HepG2 (cell line): ENCODE measurements around the gene ZBP1. TPM values are rescaled to one million over a fixed set of nuclear protein-coding genes. Genes with fewer than 3 reads are reported as not detected.

Source experiments
- ATAC-seq: fragments of 200-7000 bp; cut with Tn5 transposase; 3 replicates; pipeline ENCODE4 v1.9.1; 2020; ENCODE audit warnings: mild to moderate bottlenecking, moderate library complexity
- BruUV-seq: library from RNA; stranded (reverse); fragments of 400-500 nt; replicated peaks from 2 replicates; lab custom pipeline; 2021; lab: Mats Ljungman, UMichigan
- CTCF ChIA-PET: fragments of 300-600 bp; formaldehyde crosslinking; extraction: SDS; loops from one replicate; lab custom pipeline; 2021; ENCODE audit warnings: low total read pairs, inconsistent platforms, low intra/inter-chr PET ratio; lab: Yijun Ruan, JAX
- POLR2A ChIA-PET: fragments of 350-600 bp; sonication (Branson Sonifier 250); formaldehyde crosslinking; loops from one replicate; lab custom pipeline; 2020; ENCODE audit warnings: antibody characterized with exemption, inconsistent platforms; lab: Yijun Ruan, JAX
- DNase-seq: peaks from one replicate; pipeline ENCODE4 v3.0.0-alpha.2; 2015; ENCODE audit warnings: low spot score
- FAIRE-seq: peaks from 3 replicates; lab custom pipeline; 2011; peaks lifted over from hg19 to GRCh38; lab: Jason Lieb, UNC
- H2AFZ ChIP-seq: one replicate; pipeline ENCODE4 v1.6.1; 2011; ENCODE audit warnings: low read length, inconsistent platforms
- H3K27ac ChIP-seq: fragments of 300-600 bp; 3 replicates; pipeline ENCODE4 v1.8.0; 2011; ENCODE audit warnings: mixed run types, mild to moderate bottlenecking, mixed read lengths, low read length, inconsistent platforms; ENCODE audit not compliant: insufficient read depth; ENCODE audit errors: extremely low read length
- H3K27me3 ChIP-seq, 2 experiments: fragments of 200-600 bp in 1 of 2; 2 replicates in 1 of 2; 3 replicates in 1 of 2; pipeline versions ENCODE4 v1.6.0 to v1.8.0; 2011; ENCODE audit warnings: low read length in 2 of 2, mild to moderate bottlenecking in 2 of 2, moderate library complexity in 2 of 2, inconsistent platforms in 1 of 2; ENCODE audit not compliant: insufficient read depth in 2 of 2, control insufficient read depth in 1 of 2
- H3K36me3 ChIP-seq, 2 experiments: fragments of 200-600 bp in 1 of 2; replicated peaks in 1 of 2; 2 replicates in 1 of 2; 3 replicates in 1 of 2; pipeline versions ENCODE4 v1.5.1 to v1.8.0; 2011; ENCODE audit warnings: low read length in 2 of 2, inconsistent platforms in 1 of 2; ENCODE audit not compliant: insufficient read depth in 2 of 2, control insufficient read depth in 1 of 2
- H3K4me1 ChIP-seq: 2 replicates; pipeline ENCODE4 v1.5.1; 2012; ENCODE audit warnings: low read length, inconsistent platforms; ENCODE audit not compliant: insufficient read depth
- H3K4me2 ChIP-seq: 2 replicates; pipeline ENCODE4 v1.6.0; 2011; ENCODE audit warnings: low read depth, low read length, inconsistent platforms
- H3K4me3 ChIP-seq, 3 experiments: fragments of 200-600 bp in 1 of 3; sonication (generic), shearing (Covaris generic) in 1 of 3; replicated peaks in 1 of 3; 2 replicates each; pipeline ENCODE4 v1.5.1; 2011 to 2016; ENCODE audit warnings: low read length in 3 of 3, inconsistent platforms in 2 of 3, low read depth in 2 of 3, mild to moderate bottlenecking in 2 of 3, control low read depth in 1 of 3, mixed read lengths in 1 of 3; ENCODE audit not compliant: insufficient read depth in 1 of 3
- H3K79me2 ChIP-seq: one replicate; pipeline ENCODE4 v1.6.1; 2011; ENCODE audit warnings: low read length, inconsistent platforms; ENCODE audit not compliant: insufficient read depth
- H3K9ac ChIP-seq: 2 replicates; pipeline ENCODE4 v1.6.0; 2011; ENCODE audit warnings: mild to moderate bottlenecking, low read depth, low read length, inconsistent platforms; ENCODE audit not compliant: insufficient read depth
- H3K9me3 ChIP-seq: 2 replicates; pipeline ENCODE4 v1.5.1; 2012; ENCODE audit warnings: mild to moderate bottlenecking, low read length
- H4K20me1 ChIP-seq: 2 replicates; pipeline ENCODE4 v1.6.0; 2011; ENCODE audit warnings: inconsistent platforms, mild to moderate bottlenecking, low read length, moderate library complexity; ENCODE audit not compliant: insufficient read depth
- CHD4 ChIP-seq: fragments of 200-600 bp; sonication (generic); IDR thresholded peaks from 2 replicates; pipeline ENCODE4 v1.7.0; 2017; ENCODE audit warnings: mild to moderate bottlenecking, low read length, borderline replicate concordance
- FUBP1 ChIP-seq: sonication (generic); formaldehyde crosslinking; IDR thresholded peaks from 2 replicates; pipeline ENCODE4 v1.5.1; 2020; ENCODE audit warnings: missing genetic modification reagents, mild to moderate bottlenecking, borderline replicate concordance
- MBD4 ChIP-seq: IDR thresholded peaks from 2 replicates; pipeline ENCODE4 v1.6.1; 2012; ENCODE audit warnings: low read length, inconsistent platforms, borderline replicate concordance
- MXI1 ChIP-seq: IDR thresholded peaks from 3 replicates; pipeline ENCODE4 v1.6.1; 2012; ENCODE audit warnings: low read depth, low read length, inconsistent platforms, borderline replicate concordance
- NCOR1 ChIP-seq: fragments of 200-600 bp; sonication (generic); IDR thresholded peaks from 2 replicates; pipeline ENCODE4 v1.7.0; 2017; ENCODE audit warnings: antibody characterized with exemption, low read length, borderline replicate concordance
- NFIC ChIP-seq: IDR thresholded peaks from 2 replicates; pipeline ENCODE4 v1.6.1; 2012; ENCODE audit warnings: mild to moderate bottlenecking, low read length, inconsistent platforms
- PHF20 ChIP-seq: sonication (generic); formaldehyde crosslinking; IDR thresholded peaks from 2 replicates; pipeline ENCODE4 v1.5.0; 2020; ENCODE audit warnings: mild to moderate bottlenecking, missing genetic modification reagents
- TMF1 ChIP-seq: sonication (generic); formaldehyde crosslinking; IDR thresholded peaks from 2 replicates; pipeline ENCODE4 v1.8.1; 2022; ENCODE audit warnings: low read depth, missing genetic modification reagents
- ZFP37 ChIP-seq: sonication (generic); formaldehyde crosslinking; IDR thresholded peaks from 2 replicates; pipeline ENCODE4 v1.4.0; 2020; ENCODE audit warnings: missing genetic modification reagents, borderline replicate concordance
- ZNF121 ChIP-seq: sonication (generic); formaldehyde crosslinking; IDR thresholded peaks from 2 replicates; pipeline ENCODE4 v1.5.0; 2020; ENCODE audit warnings: mild to moderate bottlenecking, missing genetic modification reagents
- ZNF674 ChIP-seq: sonication (generic); formaldehyde crosslinking; IDR thresholded peaks from 2 replicates; pipeline ENCODE4 v1.5.0; 2020; ENCODE audit warnings: low read depth, mild to moderate bottlenecking, missing genetic modification reagents
- ZNF724P ChIP-seq: sonication (generic); formaldehyde crosslinking; IDR thresholded peaks from 2 replicates; pipeline ENCODE4 v1.8.0; 2022; ENCODE audit warnings: missing genetic modification reagents, borderline replicate concordance
- ZSCAN5A ChIP-seq: sonication (generic); formaldehyde crosslinking; IDR thresholded peaks from 2 replicates; pipeline ENCODE4 v1.8.0; 2022; ENCODE audit warnings: mild to moderate bottlenecking, missing genetic modification reagents, borderline replicate concordance
- WGBS: methylation state at CpG from one replicate; pipeline ENCODE4 v1.1.6; 2017; ENCODE audit warnings: low lambda C conversion rate; 5-methylcytosine and 5-hydroxymethylcytosine counted together
- in situ Hi-C: cut with HindIII; loops from 2 replicates; pipeline ENCODE4 v1.10.0; 2017; ENCODE audit warnings: low pct_unique_long_range_greater_than_20kb; ENCODE audit not compliant: extremely low pct_ligation_motif_present
- intact Hi-C: fragments of 100-400 bp; cut with micrococcal nuclease; formaldehyde crosslinking; loops from one replicate; pipeline ENCODE4 v1.10.0; 2022; ENCODE audit not compliant: unreplicated experiment
- polyA plus RNA-seq, 8 experiments: library from polyadenylated mRNA; depleted of rRNA in 3 of 8; stranded (reverse) in 7 of 8; unstranded in 1 of 8; fragments of >200 nt; fragmentation: Illumina TruSeq in 4 of 8; extraction: Trizol in 4 of 8; gene quantifications; 2 replicates each; pipeline versions ENCODE4 v1.2.1 to v1.2.3, GENCODE V29; 2011 to 2016; ENCODE audit warnings: low read depth in 4 of 8, missing spikeins in 1 of 8, mixed read lengths in 1 of 8; ENCODE audit not compliant: insufficient read depth in 1 of 8
- total RNA-seq, 5 experiments: library from RNA; depleted of rRNA; stranded (reverse); fragments of >200 nt; fragmentation: Illumina TruSeq; extraction: Trizol; gene quantifications; 2 replicates each; pipeline ENCODE4 v1.2.3, GENCODE V29; 2016; ENCODE audit warnings: low read depth in 1 of 5
- TF ChIP-seq, protein P1 (sequence below): sonication (generic); formaldehyde crosslinking; IDR thresholded peaks from 2 replicates; pipeline ENCODE4 v1.5.0; 2020; ENCODE audit warnings: mild to moderate bottlenecking, missing genetic modification reagents, borderline replicate concordance
- TF ChIP-seq, protein P2 (sequence below): sonication (generic); formaldehyde crosslinking; IDR thresholded peaks from 2 replicates; pipeline ENCODE4 v1.4.0; 2020; ENCODE audit warnings: missing genetic modification reagents

Gene ZBP1
- total and polyA plus RNA-seq, 2 of the 13 experiments (the other 11 are each of a cell fraction or from before 2014, with no cell fraction given), result not detected

- Histone ChIP-seq H3K4me3 (no peak overlapping the region), H3K4me2 (no peak overlapping the region), H3K36me3 (peaks cover 0 to 22% of the 10 kb centered on the region in 2 experiments; a peak in 2 of 5 replicates), H2AFZ (no peak overlapping the region), H3K9me3 (no peaks in the 10 kb centered on the region), H3K4me1 (peaks cover 85% of the 10 kb centered on the region), H3K27me3 (peaks cover 0 to 4% of the 10 kb centered on the region in 2 experiments; a peak in 3 of 5 replicates), H4K20me1 (no peaks in the 10 kb centered on the region; the same call in 1 of the 2 replicates), H3K27ac (peak overlapping the region; percentile 52), H3K79me2 (peaks cover 5% of the 10 kb centered on the region), H3K9ac (no peak overlapping the region)
- in situ Hi-C loops, result no loop called here
- POLR2A ChIA-PET, result interaction anchor here (1.3 to 12.9 kb wide), 6 partner anchors 7 to 39 kb away, joined by 3 to 96 read pairs (median 18); partner anchors contain the start of gene PCK1
- intact Hi-C loops, result no loop called here
- CTCF ChIA-PET, result no interaction called here
- WGBS, result 88% methylated on average over 10 of the region's 10 CpGs
- DNase-seq (no peak), ATAC-seq (no peak), FAIRE-seq (no peak)
- no TSS peak for BruUV-seq
- TF ChIP-seq NCOR1, result no peak
- 0 out of 2 replicates have a peak, but pooled peaks have one; percentile 6 for TF ChIP-seq MBD4
- TF ChIP-seq ZNF674 (CRISPR knock-in tag), result no peak
- 0 out of 2 replicates have a peak, but pooled peaks have one; percentile 13 for TF ChIP-seq PHF20 (CRISPR knock-in tag)
- TF ChIP-seq NFIC, result 0 out of 2 replicates have a peak, but pooled peaks have one; percentile 7
- TF ChIP-seq, protein P1, sequence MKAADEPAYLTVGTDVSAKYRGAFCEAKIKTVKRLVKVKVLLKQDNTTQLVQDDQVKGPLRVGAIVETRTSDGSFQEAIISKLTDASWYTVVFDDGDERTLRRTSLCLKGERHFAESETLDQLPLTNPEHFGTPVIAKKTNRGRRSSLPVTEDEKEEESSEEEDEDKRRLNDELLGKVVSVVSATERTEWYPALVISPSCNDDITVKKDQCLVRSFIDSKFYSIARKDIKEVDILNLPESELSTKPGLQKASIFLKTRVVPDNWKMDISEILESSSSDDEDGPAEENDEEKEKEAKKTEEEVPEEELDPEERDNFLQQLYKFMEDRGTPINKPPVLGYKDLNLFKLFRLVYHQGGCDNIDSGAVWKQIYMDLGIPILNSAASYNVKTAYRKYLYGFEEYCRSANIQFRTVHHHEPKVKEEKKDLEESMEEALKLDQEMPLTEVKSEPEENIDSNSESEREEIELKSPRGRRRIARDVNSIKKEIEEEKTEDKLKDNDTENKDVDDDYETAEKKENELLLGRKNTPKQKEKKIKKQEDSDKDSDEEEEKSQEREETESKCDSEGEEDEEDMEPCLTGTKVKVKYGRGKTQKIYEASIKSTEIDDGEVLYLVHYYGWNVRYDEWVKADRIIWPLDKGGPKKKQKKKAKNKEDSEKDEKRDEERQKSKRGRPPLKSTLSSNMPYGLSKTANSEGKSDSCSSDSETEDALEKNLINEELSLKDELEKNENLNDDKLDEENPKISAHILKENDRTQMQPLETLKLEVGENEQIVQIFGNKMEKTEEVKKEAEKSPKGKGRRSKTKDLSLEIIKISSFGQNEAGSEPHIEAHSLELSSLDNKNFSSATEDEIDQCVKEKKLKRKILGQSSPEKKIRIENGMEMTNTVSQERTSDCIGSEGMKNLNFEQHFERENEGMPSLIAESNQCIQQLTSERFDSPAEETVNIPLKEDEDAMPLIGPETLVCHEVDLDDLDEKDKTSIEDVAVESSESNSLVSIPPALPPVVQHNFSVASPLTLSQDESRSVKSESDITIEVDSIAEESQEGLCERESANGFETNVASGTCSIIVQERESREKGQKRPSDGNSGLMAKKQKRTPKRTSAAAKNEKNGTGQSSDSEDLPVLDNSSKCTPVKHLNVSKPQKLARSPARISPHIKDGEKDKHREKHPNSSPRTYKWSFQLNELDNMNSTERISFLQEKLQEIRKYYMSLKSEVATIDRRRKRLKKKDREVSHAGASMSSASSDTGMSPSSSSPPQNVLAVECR (CRISPR knock-in tag), result no peak
- no peak for TF ChIP-seq CHD4
- TF ChIP-seq ZNF121 (CRISPR knock-in tag), result no peak
- TF ChIP-seq FUBP1 (CRISPR knock-in tag), result no peak
- TF ChIP-seq MXI1, result no peak
- TF ChIP-seq ZFP37, result no peak
- peak; percentile 42; the same call in 1 of the 2 replicates for TF ChIP-seq TMF1 (CRISPR knock-in tag)
- 0 out of 2 replicates have a peak, but pooled peaks have one; percentile 32 for TF ChIP-seq ZNF724P (CRISPR knock-in tag)
- TF ChIP-seq, protein P2, sequence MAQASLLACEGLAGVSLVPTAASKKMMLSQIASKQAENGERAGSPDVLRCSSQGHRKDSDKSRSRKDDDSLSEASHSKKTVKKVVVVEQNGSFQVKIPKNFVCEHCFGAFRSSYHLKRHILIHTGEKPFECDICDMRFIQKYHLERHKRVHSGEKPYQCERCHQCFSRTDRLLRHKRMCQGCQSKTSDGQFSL (CRISPR knock-in tag), result no peak
- TF ChIP-seq ZSCAN5A (CRISPR knock-in tag), result no peak
Measured at GRCh38 chr20:57566803-57567459, 53.3 kb downstream of the ZBP1 start.
